DND-41 (cell line): ENCODE results near the gene VMO1.

ENCODE experiments used
- EZH2 ChIP-seq: IDR thresholded peaks from 3 replicates; pipeline ENCODE4 v1.6.1; 2012; ENCODE audit warnings: borderline replicate concordance, low read depth, mild to moderate bottlenecking, moderate library complexity, low read length, inconsistent platforms; ENCODE audit not compliant: severe bottlenecking
- TF ChIP-seq, protein P1 (sequence below): IDR thresholded peaks from 2 replicates; pipeline ENCODE4 v1.5.1; 2012; ENCODE audit warnings: borderline replicate concordance, low read length, moderate library complexity, mild to moderate bottlenecking; ENCODE audit not compliant: poor library complexity, severe bottlenecking; ENCODE audit errors: extremely low read depth

DNA sequence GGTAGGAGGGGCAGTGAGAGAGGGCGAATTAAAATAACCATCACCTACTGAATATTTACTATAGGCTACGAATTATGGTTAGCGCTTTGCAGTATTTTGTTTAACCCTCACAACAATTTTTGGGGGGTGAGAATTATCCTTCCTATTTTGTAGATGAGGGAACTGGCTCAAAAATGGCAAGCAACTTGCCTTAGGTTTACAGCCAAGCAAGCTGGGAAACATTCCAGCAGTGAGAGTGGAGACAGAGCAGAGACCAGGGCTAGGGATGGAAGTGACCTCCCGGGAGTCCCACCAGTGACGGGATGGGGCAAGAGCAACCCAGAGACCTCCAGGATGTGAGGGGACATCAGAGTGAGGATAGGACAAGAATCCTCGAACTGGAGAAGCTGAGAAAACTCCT, 352 bp upstream of the VMO1 start:
- TF ChIP-seq EZH2, result no peak
- TF ChIP-seq, protein P1, sequence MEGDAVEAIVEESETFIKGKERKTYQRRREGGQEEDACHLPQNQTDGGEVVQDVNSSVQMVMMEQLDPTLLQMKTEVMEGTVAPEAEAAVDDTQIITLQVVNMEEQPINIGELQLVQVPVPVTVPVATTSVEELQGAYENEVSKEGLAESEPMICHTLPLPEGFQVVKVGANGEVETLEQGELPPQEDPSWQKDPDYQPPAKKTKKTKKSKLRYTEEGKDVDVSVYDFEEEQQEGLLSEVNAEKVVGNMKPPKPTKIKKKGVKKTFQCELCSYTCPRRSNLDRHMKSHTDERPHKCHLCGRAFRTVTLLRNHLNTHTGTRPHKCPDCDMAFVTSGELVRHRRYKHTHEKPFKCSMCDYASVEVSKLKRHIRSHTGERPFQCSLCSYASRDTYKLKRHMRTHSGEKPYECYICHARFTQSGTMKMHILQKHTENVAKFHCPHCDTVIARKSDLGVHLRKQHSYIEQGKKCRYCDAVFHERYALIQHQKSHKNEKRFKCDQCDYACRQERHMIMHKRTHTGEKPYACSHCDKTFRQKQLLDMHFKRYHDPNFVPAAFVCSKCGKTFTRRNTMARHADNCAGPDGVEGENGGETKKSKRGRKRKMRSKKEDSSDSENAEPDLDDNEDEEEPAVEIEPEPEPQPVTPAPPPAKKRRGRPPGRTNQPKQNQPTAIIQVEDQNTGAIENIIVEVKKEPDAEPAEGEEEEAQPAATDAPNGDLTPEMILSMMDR, result no peak
